ENCODE data around the gene FAM219B. TPM values are rescaled to one million over a fixed set of nuclear protein-coding genes. Genes with fewer than 3 reads are reported as not detected.

The FAM219B gene
- total and polyA plus RNA-seq, 2 of the 8 experiments (the other 6 are each of a cell fraction or from before 2014, with no cell fraction given), result 57.1 to 66.6 TPM

DNA sequence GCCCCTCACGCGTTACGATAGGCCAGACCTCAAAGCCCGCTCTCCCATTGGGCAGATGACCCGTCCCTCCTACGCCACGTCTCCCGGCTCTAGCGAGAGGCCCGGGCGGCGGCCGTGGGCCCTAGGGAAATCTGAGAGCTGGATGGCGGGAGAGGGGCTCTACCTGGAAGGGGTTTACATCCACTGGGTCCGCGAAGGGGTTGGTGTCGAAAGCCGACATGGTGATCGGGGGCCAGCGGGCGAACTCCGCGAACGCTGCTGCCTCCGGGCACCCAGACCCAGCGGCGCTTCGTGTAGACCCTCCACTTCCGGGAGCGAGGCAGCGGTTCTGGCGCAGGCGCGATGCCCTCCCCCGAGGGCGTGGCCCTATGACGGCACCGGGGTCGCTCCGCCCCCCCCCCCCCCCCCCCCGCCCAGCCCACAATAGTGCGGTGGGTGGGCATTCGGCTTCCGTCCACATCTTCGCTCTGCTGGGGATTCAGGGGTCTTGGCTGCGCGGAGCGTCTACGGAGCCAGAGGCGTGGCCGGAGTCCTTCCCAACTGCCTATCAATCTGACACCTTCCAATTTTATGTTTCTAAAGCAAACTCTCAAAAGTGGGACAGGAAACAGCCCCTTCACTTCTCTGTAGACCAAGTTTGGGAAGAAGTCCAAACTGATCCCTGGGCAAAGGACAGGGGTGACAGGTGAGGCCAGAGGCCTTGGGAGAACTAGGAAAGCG is 33.5 kb downstream of the FAM219B start, which contains the start of gene SCAMP2 (continued):
- TF ChIP-seq, protein P1, sequence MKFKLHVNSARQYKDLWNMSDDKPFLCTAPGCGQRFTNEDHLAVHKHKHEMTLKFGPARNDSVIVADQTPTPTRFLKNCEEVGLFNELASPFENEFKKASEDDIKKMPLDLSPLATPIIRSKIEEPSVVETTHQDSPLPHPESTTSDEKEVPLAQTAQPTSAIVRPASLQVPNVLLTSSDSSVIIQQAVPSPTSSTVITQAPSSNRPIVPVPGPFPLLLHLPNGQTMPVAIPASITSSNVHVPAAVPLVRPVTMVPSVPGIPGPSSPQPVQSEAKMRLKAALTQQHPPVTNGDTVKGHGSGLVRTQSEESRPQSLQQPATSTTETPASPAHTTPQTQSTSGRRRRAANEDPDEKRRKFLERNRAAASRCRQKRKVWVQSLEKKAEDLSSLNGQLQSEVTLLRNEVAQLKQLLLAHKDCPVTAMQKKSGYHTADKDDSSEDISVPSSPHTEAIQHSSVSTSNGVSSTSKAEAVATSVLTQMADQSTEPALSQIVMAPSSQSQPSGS (IDR thresholded peaks at IDR 0.05; ENCODE audit: low read length), result 0 out of 2 replicates have a peak, but pooled peaks have one; percentile 29
- TF ChIP-seq TAF1 (IDR thresholded peaks at IDR 0.05; ENCODE audit: low read depth, low read length) (0 out of 2 replicates have a peak, but pooled peaks have one; percentile 66), EZH2 (IDR thresholded peaks at IDR 0.05; ENCODE audit: low read depth, low read length, severe bottlenecking) (no peak), SP1 (IDR thresholded peaks at IDR 0.05; ENCODE audit: low read depth, low read length) (peak; percentile 95), TBP (IDR thresholded peaks at IDR 0.05; ENCODE audit: low read depth, low read length) (peak; percentile 49; the same call in 1 of the 2 replicates), SP2 (IDR thresholded peaks at IDR 0.05; ENCODE audit: low read length) (peak; percentile 69), POU5F1 (IDR thresholded peaks at IDR 0.05; ENCODE audit: low read depth, low read length) (no peak), SP4 (IDR thresholded peaks at IDR 0.05; ENCODE audit: low read length) (peak; percentile 46; the same call in 1 of the 2 replicates)
- TF ChIP-seq, protein P2, sequence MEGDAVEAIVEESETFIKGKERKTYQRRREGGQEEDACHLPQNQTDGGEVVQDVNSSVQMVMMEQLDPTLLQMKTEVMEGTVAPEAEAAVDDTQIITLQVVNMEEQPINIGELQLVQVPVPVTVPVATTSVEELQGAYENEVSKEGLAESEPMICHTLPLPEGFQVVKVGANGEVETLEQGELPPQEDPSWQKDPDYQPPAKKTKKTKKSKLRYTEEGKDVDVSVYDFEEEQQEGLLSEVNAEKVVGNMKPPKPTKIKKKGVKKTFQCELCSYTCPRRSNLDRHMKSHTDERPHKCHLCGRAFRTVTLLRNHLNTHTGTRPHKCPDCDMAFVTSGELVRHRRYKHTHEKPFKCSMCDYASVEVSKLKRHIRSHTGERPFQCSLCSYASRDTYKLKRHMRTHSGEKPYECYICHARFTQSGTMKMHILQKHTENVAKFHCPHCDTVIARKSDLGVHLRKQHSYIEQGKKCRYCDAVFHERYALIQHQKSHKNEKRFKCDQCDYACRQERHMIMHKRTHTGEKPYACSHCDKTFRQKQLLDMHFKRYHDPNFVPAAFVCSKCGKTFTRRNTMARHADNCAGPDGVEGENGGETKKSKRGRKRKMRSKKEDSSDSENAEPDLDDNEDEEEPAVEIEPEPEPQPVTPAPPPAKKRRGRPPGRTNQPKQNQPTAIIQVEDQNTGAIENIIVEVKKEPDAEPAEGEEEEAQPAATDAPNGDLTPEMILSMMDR (IDR thresholded peaks at IDR 0.05; ENCODE audit: control extremely low read depth in 1 of 3, insufficient read depth in 1 of 3, low read depth in 1 of 3, low read length in 3 of 3), result no peak

Data from H1 (cell line).